ENCODE data around the gene PDIA2.

- TF ChIP-seq POLR2A (IDR thresholded peaks at IDR 0.05) (no peak), POLR2AphosphoS5 (IDR thresholded peaks at IDR 0.05; ENCODE audit: insufficient read depth in 1 of 2, low read depth in 1 of 2) (no peak), CTCF (IDR thresholded peaks at IDR 0.05) (no peak)
Observed at GRCh38 chr16:306911-307370, 24.0 kb downstream of the PDIA2 start.

Data from vagina (tissue), 2 donors.